Measurements from ENCODE around the gene SH3BGRL3. TPM values are rescaled to one million over a fixed set of nuclear protein-coding genes. Genes with fewer than 3 reads are reported as not detected.
A peak's percentile ranks its signal among the peaks of the same experiment; 100 is the strongest.
"Not testable (repeated sequence)": the region's sequence is repeated elsewhere in the genome, so short reads cannot be mapped to it uniquely, and the experiment has no call there.

The SH3BGRL3 gene
- total RNA-seq: 8.4 TPM

GRCh38 chr1:26279456-26280332, at the start of gene SH3BGRL3:
TSS of gene SH3BGRL3 (plus strand) at chr1:26280086. CDS start at chr1:26280156, 70 bp downstream.
- DNase-seq: peak; percentile 81

- not testable (repeated sequence) for DNase-seq
These were observed 49.2 kb upstream of the SH3BGRL3 start for GRCh38 chr1:26230682-26231081.

DNA sequence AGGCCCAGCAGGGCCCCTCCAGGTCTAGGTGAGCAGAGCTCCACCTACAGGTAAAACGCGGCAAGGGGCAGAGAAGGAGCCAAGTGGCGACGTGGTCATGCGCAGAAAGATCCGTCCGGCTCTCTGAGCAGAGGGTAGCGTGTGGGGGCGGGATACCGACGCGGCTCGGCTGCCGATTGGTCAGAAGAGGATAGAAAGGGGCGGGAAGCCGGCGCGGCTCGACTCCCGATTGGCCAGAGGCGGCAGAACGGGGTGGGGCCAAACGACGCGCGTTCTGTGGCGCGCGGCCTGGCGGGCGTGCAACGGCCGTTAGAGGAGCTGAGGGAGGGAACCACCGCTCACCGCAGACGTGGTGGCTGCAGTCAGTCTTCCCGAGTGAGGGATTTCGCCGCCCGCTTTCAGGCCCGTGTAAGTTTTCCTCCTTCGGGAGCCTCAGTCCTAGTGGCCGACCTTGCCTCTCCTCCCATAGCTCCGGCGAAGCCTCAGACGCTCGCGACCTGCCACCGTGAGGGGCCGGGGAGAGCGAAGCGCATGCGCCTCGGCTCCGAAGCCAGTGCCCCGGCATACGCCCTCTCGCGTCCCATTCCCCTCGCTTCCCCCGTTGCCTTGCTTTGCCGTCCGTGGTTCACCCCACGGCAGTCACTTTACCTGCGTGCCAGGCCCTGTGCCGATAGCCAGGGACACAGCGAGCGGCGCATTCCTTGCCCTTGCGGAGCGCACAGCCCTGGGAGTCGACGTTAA, 45.8 kb upstream of the SH3BGRL3 start, which contains the start of gene CEP85:
CEP85 (plus strand) TSS at position 298 of the 741 bp plus-strand sequence. CDS start 5,584 bp downstream, outside the sequence.
- DNase-seq: peak; percentile 97

DNA sequence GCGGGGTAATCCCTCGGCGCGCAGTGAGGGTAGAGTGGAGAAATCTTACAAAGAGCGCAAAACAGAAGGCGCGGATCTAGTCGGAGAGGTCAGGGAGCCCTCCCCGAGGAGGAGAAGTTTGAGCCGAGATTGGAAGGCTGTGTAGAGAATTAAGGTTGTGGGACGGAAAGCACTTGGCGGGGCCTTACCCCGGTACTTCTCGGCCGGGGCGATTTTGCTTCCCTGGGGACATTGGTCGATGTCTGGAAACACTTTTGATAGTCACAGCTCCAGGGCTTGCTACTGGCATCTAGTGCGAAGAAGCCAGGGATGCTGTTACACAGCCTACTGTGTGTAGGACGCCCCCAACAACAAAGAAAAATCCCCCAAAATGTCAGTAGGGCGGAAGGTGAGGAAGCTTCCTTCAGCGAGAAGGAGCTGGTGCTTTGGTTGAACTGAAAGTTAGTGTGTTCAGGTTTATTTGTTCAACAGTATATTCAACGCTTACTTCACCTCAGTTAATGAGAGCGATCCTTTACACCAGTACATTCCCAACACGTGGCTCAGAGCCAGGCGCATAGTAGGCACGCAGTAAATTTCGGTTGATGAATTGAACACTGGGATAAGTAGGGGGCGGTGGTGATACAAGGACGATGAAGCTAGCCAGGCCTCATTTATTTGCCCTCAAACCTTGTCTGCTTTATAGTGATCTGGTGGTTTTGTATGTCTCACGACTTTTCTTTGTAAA, 45.1 kb upstream of the SH3BGRL3 start:
- no peak for DNase-seq

DNA sequence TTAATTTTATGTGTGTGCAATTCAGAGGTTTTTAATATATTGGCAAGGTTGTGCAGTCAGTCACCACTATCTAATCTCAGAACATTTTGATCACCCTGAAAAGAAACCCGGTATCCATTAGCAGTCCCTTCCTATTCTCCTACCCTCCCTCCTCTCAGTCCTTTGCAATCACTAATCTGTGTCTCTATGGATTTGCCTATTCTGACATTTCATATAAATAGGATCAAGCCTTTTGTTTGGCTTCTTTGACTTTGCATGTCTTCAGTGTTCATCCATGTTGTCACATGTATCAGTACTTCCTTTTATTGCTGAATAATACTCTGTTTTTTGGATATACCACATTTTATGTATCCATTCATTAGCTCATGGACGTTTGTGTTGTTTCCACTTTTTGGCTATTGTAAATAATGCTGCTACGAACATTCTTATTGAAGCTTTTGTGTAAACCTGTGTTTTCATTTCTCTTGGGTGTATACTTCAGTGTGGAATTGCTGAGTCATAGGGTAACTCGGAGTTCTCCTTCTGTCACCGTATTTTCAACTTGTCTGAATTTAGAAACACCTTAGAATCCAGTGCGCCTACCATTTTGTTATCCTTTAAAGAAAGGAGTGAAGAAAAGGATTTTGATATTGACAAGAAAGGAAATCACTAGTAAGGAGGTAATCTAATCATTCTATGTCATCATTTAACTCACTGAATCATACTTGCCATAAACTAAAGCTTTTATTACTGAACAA, 42.5 kb upstream of the SH3BGRL3 start:
- no peak for DNase-seq

DNA sequence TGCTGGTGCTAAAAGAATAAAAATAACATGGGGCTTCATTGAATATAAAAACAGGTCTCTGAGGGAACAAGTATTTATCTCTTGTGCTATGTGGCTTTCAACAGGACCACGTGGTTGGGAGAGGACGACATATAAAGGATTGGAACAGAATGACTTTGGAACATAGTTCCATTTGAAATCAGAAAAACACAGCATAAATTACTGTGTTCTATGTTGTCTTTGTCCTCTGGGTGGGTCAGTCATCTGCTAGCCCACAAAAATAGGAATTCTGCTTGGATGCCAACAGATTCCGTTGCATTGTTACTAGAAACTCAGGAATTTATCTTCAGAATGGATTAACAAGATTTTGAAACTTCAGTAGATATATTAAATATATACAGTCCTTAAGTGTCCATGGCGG, 40.0 kb upstream of the SH3BGRL3 start:
- DNase-seq: peak; percentile 7

DNA sequence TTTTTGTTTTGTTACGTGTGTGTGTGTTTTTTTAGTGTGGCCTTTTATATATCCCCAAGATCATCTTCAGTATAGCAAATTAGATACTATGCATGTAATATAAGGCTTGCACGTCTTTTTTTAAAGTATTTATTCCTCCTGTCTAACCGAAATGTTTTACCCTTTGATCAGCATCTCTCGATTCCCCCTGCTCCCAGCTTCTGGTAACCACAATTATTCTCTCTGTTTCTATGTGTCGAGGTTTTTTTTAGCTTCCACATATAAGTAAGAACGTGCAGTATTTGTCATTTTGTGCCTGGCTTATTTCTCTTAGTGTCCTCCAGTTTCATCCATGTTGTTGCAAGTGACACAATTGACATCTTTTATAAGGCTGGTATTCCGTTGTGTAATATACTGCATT, 27.2 kb upstream of the SH3BGRL3 start:
- DNase-seq: no peak

DNA sequence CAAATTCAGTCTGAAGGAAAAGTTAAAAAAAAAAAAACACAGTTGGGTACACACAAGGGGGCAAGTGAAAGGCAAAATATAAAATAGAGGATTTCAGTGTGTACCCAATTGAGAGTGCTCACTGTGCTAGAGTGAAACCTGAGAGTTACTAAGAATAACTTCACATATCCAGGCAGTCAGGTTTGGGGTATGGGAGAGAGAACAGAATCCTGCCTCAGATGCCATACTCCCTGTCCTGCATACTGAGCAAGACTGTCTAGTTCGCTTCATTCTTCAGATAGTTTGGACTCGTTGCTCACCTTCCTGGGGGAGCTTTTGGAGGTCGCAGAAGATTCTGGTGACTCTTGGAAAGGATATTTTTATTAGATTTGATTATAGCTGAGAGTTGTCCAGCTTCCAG, 25.5 kb upstream of the SH3BGRL3 start:
- DNase-seq: no peak

DNA sequence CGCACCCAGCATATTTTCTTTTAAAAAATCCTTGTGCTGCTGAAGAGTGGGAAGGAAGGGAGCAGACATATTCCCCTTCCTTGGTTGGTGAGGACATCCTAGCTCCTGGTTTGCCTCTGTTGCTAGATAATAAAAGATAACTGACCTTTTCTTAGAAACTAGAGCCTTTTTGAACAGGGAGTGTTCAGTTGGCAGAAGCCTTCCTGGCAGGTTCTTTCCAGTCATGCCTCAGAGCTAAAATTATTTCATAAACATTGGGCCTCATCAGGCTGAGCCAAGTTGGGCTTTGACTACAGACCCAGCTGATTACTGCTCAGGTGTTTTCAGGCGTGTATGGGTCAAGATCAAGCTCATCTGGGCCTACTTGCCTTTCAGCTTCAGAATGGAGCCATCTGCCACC, 22.7 kb upstream of the SH3BGRL3 start:
- DNase-seq: no peak

GRCh38 chr1:26259005-26259404, 20.9 kb upstream of the SH3BGRL3 start:
- no peak for DNase-seq

DNA sequence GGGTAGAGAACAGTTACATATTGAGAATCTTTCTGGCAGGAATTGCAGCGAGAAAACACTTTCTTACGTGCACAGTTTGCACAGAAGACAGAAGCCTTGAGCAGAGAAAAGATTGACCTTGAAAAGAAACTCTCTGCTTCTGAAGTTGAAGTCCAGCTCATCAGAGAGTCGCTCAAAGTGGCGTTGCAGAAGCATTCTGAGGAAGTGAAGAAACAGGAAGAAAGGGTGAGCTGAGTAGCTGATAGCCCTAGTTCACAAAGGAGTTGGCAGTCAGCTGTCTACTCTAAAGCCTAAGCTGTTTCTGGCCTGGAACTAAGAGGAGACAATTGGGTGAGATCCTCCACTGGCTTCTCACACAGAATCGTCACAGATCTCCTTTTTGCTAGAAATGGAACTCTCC, 20.3 kb upstream of the SH3BGRL3 start:
- no peak for DNase-seq

DNA sequence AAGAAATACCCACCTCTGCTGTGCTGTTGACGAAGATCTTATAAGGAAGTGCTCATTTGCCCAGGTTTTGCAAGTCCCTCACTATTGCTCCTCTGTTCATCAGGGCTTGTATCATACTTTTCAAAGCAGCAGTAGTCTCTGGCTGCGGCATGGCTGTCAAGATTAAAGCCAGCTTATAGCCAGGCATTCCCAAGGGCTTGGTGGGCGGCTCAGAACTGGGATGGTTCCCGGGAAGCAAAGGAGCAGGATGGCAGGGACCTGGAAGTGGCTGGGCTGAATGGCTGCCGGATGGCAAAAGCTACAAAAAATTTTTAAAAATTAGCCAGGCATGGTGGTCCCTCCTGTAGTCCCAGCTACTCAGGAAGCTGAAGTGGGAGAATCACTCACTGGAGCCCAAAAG, 16.7 kb upstream of the SH3BGRL3 start:
- no peak for DNase-seq

- no peak for DNase-seq
These were observed 14.5 kb upstream of the SH3BGRL3 start for GRCh38 chr1:26265405-26265804.

- DNase-seq: no peak
These were observed 11.3 kb upstream of the SH3BGRL3 start for GRCh38 chr1:26268290-26269197.

GRCh38 chr1:26269198-26269550, 10.7 kb upstream of the SH3BGRL3 start:
- no peak for DNase-seq

DNA sequence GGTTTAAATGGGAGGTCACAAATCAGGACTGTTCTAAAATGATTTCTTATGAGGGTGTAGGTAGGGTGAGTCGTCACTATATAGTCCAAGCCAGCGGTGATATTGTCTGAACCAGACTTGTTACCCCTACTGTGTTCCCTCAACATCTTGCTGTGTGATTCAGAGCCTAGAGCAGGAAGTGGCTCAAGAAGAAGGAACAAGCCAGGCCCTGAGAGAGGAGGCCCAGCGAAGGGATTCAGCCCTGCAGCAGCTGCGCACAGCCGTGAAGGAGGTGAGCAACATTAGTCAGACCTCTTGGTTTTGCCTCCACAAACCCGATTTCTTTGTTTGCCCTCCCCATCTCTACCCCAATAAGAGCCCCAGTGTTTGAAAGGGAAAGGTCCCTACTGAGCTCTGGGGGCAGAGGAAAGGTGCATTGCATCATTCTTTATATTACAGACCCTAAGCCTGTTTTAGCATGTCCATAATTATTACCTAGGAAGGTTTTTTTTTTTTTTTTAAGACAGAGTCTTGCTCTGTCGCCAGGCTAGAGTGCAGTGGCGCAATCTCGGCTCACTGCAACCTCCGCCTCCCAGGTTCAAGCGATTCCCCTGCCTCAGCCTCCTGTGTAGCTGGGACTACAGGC, 5.0 kb upstream of the SH3BGRL3 start:
- no peak for DNase-seq

DNA sequence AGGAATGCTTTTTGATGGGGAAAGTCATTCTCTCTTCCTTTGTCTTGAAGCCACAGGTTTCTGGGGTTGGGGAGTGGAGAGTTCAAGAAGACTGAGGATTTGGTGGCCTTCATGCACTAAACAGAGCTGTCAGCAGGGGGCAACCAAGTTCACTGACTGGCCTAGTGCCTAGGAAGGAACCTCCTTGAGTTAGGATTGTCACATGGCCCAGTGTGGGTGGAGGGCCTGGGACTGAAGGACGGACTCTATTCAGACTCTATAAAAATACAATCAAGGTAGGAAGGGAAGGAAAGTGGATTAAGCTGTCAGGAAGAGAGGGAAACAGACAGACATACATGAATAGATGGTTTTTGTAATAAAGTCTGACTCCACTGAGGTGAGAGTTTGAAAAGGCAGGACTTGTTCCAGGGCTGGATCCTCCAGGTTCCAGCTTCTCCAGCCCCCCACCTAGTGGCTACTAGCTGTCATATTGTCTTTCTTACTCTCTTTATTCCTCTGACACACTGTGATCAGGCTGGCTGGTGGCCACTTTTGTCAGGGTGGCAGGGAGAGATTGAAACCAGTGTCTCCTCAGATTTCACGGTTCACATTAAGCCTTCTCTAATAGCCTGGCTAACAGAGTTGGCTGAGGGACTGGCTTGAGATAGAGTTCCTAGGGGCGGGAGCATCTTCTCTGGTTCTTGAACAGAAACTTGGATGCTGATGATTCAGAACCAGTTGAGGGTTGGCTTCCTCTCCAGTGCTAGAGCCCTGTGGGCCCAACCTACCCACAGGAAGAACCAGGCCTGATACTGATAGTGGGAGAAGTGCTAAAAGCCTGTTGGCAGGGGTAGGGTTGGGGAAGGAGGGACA, 4.1 kb upstream of the SH3BGRL3 start:
- DNase-seq: peak; percentile 75

- DNase-seq: no peak
These were observed 3.5 kb upstream of the SH3BGRL3 start for GRCh38 chr1:26276432-26276838.

GRCh38 chr1:26277261-26277661, 2.6 kb upstream of the SH3BGRL3 start:
- DNase-seq: no peak

DNA sequence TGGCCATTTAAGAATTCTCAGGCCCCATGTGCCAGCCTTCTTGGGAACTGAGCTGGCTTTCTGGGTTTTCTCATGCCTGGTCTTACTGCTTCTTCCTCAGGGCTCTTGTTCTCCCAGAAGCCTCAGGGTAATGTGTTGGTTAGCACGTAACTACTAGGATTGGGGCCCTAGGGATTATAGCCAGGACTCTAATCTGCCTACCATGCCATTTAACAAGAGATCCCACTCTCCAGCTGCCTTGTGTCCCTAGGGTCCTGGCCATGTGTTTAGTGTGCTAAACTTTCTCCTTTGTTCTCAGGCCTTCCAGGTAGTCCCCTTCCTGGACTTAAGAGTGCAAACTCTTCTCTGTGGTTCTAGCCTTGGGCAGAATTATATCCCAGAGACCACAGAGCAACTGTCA, 2.2 kb upstream of the SH3BGRL3 start:
- DNase-seq: no peak

Measured in occipital lobe (tissue), 2 donors.